ENCODE data around the gene ALDH1B1.

ALDH1B1 gene

DNA sequence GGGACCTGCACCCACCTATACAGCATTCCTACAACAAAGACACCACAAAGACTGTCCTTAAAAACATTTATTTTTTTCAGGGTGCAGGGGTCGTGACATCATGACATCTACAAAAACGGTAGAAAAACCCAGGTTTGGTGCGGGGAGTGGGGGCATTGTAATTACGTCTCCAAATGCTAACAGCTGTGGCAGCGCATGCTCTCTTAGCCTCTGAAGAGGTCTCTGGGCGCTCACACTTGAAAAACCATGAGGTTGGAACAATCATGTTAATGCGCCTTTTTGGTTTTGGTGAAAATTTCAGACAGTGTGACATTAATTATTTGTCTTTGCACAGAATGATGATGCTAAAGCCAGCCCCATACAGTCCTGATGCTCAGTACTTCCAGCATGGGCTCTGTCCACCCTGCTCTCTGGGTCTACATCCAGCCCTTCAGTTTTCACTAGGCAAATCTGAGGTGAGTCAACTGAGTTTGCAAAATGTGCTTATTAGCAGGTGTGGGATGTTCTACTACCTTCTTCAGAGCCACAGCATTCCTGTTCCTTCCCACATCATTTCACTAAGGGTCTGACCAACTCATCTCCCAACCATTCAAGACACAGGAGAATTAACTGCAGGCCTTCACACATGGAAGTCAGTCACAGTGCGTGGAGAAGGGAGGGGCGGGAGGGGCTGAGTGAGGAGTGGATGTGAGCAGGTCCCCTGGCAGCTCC is 14.1 kb downstream of the ALDH1B1 start:
- in situ Hi-C loops (cut with MboI; ENCODE audit: low sequenced_read_pairs) = loop anchor here (25.0 kb wide), 1 partner anchor 281 kb away; no protein-coding TSS in a partner anchor

DNA sequence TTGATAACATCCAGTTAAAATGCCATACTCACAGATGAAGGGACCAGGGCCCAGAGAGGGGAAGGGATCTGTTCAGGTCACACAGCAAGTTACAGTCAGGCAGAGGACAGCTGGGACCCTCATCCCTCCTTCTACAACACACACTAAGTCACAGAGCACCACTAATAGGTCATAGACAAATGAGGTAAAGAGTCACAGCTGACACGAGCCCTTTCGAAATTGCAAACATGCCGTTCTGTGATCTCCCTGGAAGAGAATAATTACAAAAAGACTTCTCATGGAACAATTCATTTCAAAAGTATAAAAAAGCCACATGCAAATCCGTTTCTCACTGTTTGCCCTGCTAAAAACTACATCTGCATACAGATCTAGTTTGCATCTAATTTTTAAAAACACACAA is 16.2 kb downstream of the ALDH1B1 start:
- in situ Hi-C loops (cut with MboI; ENCODE audit: low sequenced_read_pairs) = loop anchor here (25.0 kb wide), 1 partner anchor 279 kb away; no protein-coding TSS in a partner anchor

DNA sequence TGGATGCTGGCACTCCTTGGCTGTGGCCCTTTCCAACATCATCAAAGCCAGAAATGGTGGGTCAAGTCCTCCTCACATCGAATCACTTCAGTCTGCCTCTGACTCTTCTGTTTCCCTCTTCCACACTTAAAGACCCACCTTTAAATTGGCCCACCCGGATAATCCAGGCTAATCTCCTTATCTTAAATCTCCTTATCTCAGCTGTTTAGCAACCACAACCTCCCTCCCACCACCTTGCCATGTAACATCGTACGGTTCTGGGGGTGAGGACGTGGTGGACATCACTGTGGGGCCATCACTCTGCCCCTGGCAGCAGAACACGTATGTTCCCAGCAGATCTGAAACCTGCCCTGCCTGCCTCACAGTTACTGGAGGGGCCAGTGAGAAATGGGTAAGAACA is 20.2 kb downstream of the ALDH1B1 start:
- in situ Hi-C loops (cut with MboI; ENCODE audit: low sequenced_read_pairs) = loop anchor here (25.0 kb wide), 1 partner anchor 275 kb away; no protein-coding TSS in a partner anchor

DNA sequence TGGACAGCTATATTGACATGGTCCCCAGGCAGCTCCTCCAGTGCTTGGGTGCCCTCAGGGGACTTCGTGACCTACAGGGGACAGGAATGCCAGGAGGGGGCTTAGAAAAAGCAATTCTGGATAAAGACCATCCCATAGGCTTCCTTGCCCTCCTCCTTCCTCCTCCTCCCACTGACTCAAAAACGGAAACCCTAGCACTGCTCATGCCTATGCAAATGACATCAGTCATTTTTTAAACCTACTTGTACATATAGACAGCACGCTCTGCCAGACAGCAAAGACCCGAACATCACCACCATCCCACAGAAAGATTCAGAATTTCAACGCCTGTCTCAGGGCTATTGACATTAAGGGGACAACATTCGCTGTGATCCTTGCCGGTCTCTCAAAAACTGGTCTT is 20.8 kb downstream of the ALDH1B1 start:
- in situ Hi-C loops (cut with MboI; ENCODE audit: low sequenced_read_pairs) = loop anchor here (25.0 kb wide), 1 partner anchor 274 kb away; no protein-coding TSS in a partner anchor

DNA sequence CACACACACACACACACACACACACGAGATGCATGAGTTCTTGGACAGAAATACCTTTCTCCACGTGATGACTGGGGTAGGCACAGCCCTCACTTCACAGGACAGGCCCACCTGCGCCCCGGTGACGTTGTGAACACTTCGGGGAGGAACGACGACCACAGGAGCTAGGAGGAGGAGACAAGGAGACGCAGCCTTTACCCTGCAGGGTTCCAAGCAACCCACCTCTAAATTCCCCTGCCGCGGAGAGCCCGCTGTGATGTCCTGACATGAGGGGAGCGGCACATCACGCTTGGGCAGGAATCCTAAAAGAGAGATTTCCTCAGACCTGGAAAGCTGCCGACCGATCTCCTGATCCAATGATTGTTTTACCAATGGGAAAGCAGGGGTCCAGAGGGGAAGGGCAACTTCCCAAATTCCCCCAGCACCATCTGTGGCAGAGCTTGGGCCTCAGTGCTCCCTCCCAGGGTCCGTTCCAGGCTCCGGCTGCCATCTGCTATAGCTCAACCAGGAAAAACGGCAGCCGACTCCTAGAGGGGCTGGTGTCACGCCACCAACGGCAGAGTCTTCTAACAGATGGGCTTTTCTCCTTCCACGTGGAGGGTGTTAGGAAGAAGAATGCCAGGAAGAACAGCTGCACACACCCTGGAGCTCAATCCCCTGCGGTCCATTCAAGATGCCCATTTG is 21.7 kb downstream of the ALDH1B1 start:
- in situ Hi-C loops (cut with MboI; ENCODE audit: low sequenced_read_pairs) = loop anchor here (25.0 kb wide), 1 partner anchor 273 kb away; no protein-coding TSS in a partner anchor

- in situ Hi-C loops (cut with MboI; ENCODE audit: low sequenced_read_pairs) = loop anchor here (25.0 kb wide), 1 partner anchor 271 kb away; no protein-coding TSS in a partner anchor
These were observed 23.4 kb downstream of the ALDH1B1 start for GRCh38 chr9:38415856-38416255.

DNA sequence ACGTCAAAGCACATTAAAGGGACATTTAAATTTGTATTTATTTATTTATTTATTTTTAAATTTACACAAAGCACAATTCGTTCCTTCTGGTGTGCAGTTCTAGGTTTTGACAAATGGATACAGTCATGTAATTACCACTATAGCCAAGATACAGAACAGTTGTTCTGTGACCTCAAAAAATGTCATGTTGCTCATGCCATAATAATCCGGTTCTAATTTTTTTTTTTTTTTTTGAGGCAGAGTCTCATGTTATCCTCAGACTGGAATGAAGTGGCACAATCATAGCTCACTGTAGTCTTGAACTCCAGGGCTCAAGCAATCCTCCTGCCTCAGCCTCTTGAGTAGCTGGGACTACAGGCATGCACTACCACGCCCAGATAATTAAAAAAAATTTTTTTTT is 24.0 kb downstream of the ALDH1B1 start:
- in situ Hi-C loops (cut with MboI; ENCODE audit: low sequenced_read_pairs) = loop anchor here (25.0 kb wide), 1 partner anchor 271 kb away; no protein-coding TSS in a partner anchor

DNA sequence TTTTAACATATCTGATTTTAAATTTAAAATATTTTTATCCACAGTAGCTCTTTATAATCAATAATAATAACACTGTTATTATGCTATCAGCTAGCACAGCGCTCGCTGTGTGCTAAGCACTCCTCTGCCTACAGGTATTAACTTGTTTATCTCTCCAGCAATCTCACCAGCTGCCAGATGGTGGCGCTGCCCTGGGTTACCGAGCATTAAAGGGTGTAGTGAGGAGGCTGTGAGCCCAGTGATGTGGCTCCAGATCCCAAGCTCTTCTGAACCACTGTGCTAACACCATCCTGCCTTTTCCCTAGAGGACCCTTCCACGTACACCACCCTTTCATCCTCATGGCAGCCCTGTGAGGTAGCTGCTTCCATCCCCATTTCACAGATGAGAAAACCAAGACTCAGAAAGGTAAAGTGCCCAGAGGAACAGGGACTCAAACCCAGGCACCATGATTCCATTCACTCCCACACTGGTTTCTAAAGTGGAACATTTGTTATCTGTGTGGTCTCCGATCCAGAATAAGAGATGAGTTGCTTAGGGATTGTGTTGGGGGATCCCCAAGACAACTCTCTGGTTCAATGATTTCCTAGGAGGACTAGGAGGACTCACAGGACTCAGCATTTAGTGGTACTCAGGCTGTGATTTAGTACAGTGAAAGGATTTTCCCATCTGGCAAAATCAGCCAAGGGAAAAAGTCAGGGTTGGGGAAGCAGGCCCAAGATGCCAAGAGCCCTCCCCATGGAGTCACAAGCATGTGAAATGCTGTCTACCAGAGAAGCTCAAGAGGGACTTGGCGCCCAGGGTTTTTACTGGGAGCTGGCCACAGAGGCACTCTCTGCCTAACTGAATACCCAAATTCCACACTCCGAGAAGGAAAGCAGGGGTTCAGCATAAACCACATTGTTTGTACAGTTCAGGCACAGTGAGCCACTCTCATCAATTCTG is 24.8 kb downstream of the ALDH1B1 start:
- in situ Hi-C loops (cut with MboI; ENCODE audit: low sequenced_read_pairs) = loop anchor here (25.0 kb wide), 1 partner anchor 270 kb away; no protein-coding TSS in a partner anchor

GRCh38 chr9:38418366-38418765 is 25.9 kb downstream of the ALDH1B1 start:
- in situ Hi-C loops (cut with MboI; ENCODE audit: low sequenced_read_pairs) = loop anchor here (25.0 kb wide), 1 partner anchor 269 kb away; no protein-coding TSS in a partner anchor

GRCh38 chr9:38419181-38419580 is 26.7 kb downstream of the ALDH1B1 start:
- in situ Hi-C loops (cut with MboI; ENCODE audit: low sequenced_read_pairs) = loop anchor here (25.0 kb wide), 1 partner anchor 268 kb away; no protein-coding TSS in a partner anchor

DNA sequence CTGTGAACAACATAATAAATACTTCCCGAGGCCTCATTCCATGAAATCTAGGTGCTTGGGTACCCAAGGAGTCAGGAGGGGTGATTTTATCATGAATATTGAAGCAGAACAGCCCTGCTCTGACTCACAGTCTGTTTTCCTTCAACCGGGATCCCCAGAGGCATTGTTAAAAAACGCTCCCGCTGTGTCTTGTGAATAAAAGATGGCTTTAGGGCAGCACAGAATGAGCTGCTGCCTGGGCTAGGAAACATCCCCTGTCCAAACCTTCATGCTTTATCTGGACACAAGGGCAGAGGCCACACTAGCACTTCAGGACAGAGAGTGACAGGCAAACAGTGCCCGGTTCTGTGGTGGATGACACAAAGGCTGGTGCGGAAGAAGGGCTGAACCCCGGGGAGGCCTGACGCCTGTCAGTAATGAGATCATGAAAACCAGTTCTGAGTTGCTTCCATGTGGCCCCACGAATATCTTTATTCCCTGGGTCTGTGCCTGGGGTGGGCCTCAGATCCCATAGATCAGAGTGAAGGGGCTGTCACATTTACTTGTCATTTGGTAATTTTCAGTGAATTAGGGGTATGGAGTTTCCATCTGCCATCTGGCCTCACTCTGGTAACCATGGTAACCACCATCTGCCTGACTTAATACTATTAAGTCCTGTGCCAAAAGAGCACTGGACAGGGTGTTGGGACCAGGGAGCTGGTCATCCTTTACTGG is 29.2 kb downstream of the ALDH1B1 start:
- in situ Hi-C loops (cut with MboI; ENCODE audit: low sequenced_read_pairs) = loop anchor here (25.0 kb wide), 1 partner anchor 266 kb away; no protein-coding TSS in a partner anchor

- in situ Hi-C loops (cut with MboI; ENCODE audit: low sequenced_read_pairs) = loop anchor here (25.0 kb wide), 1 partner anchor 265 kb away; no protein-coding TSS in a partner anchor
These were observed 30.2 kb downstream of the ALDH1B1 start for GRCh38 chr9:38422555-38423260.

DNA sequence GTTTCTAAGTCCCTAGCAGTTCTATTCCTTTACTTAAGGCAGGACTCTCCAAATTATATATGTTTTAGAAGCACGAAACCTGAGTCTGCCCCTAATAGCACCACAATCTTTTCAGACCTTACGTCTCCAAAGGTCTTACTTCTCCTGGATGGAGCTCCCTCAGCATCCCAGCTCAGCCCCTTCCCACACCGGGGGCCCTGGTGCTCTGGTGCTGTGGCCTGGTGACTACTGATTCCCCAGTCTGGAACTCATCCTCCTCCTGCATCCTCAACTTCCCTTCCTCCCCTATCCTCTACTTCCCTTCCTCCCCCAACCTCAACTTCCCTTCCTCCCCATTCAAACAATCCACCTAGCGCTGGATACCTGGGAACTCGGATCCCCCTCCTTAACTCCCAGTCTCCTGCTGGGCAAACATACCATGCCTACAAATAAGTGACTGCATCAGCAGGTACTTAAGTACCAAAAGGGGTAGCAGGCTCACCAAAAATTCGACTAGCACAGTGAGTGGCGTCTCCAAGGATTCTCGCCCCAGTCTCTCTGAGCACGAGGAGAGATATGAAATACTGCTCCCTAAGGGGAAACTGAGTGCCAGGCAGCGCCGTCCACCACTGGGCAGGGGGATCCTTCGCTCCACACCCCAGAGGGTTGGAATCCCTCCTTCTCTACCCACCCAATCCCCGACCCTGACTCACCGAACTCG is 30.9 kb downstream of the ALDH1B1 start:
- in situ Hi-C loops (cut with MboI; ENCODE audit: low sequenced_read_pairs) = loop anchor here (25.0 kb wide), 1 partner anchor 264 kb away; no protein-coding TSS in a partner anchor

DNA sequence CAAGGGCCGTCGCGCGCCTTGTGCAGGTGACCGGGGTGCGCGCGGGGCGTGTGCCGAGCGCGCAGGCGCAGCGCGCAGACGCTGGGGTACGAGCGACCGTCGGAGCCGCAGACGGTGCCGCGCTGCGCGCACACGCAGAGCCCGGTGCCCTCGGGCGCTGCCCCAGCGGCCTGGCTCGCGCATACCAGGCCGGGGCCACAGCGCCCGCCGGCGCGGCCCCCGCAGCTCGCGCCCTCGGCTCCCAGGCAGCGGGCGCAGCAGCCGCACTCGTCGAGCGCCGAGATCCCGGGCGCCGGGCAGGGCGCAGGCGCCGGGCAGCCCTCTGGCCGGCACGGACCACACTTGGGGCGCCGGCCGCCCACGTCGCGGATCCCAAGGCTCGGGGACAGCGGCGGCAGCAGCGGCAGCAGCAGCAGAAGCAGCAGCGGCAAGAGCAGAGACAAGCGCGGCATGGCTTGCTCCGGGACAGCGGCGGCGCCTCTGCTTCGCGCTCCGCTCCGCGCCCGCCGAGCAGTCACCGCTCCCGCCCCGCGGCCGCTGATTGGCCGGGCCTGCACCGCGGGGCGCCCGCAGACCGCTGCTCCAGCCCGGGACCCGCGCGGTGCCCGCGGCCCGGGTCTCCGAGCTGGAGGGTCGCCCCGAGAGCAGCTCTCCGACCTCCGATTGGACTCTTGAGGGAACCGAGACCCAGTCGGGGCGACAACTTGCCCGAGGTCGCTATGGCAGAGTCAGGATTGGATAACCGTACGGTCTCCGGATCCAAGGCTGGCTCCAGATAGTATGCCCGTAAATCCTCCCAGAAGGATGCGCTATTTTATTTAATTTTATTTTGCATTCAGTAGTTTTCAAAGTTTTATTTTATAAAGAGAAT is 31.7 kb downstream of the ALDH1B1 start, which contains the start of gene IGFBPL1:
TSS of gene IGFBPL1 (minus strand) at position 482 of the 871 bp plus-strand sequence. CDS start at position 452, 30 bp downstream.
- in situ Hi-C loops (cut with MboI; ENCODE audit: low sequenced_read_pairs) = loop anchor here (25.0 kb wide), 1 partner anchor 263 kb away; no protein-coding TSS in a partner anchor

GRCh38 chr9:38424918-38425317 is 32.4 kb downstream of the ALDH1B1 start:
- in situ Hi-C loops (cut with MboI; ENCODE audit: low sequenced_read_pairs) = loop anchor here (25.0 kb wide), 2 partner anchors 88 to 262 kb away; no protein-coding TSS in a partner anchor

GRCh38 chr9:38428062-38428461 is 35.6 kb downstream of the ALDH1B1 start:
- in situ Hi-C loops (cut with MboI; ENCODE audit: low sequenced_read_pairs) = loop anchor here (25.0 kb wide), 1 partner anchor 91 kb away; no protein-coding TSS in a partner anchor

DNA sequence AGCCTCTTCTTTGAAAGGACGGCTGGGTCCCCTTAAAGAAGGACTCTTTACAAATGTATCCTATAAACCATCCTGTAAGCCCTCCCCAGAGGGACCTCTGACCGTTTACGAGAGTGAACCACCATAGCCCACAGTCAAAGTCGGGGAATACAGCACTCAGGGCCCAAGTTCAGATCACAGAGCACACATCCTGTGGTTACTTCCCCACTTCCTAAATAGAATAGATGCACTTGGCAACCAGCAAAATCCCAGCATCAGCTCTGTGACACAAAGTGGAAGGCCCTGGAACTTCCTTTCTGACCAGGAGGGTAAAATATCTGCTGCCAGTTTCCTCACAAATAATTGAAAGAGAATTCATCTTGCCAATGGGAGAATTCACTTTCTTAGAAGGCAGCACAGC is 38.6 kb downstream of the ALDH1B1 start:
- in situ Hi-C loops (cut with MboI; ENCODE audit: low sequenced_read_pairs) = loop anchor here (25.0 kb wide), 1 partner anchor 94 kb away; no protein-coding TSS in a partner anchor
